NCI-H2196 (cell line): ENCODE data around the gene SREBF1.
A peak's percentile ranks its signal among the peaks of the same experiment; 100 is the strongest.

Experiments
- DNase-seq: peaks from one replicate; lab custom pipeline; 2025; ENCODE audit not compliant: unreplicated experiment; lab: John Stamatoyannopoulos, UW

The SREBF1 gene

DNA sequence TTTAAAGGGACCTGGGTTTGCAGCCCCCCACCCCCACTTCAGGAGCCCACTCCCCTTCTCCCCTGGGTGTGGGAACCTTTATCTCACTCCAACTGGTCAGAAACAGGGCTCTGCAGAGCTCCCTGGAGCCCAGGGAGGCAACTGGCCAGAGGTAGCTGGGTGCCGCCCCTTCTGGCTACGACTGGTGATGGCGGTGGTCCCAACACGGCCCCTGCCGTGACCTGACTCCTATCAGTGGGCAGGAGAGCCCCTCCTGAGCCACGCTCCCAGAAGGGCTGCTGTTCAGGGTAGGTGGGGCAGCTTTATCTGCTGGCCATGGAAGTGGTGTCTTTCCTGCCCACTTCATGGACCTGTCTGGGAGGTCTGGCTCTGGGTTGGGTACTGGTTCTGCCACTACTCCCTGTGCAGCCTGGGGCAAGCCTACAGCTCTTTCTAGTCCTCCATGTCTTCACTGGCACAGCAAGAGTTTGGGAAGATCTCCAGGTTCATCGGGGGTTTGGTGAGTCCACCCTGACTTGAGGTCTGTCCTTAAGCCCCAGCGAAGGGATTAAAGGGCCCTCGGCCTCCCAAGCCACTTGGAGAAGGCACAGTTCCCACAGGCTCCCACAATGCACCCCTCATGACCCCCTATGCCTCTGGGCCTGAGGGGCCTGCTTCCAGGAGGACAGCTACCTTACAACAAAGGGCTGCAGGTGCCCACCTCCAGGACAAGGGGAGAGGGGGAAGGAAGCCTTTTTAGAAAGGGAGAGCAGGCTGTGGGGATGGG, 5.5 kb upstream of the SREBF1 start:
- DNase-seq: no peak

DNA sequence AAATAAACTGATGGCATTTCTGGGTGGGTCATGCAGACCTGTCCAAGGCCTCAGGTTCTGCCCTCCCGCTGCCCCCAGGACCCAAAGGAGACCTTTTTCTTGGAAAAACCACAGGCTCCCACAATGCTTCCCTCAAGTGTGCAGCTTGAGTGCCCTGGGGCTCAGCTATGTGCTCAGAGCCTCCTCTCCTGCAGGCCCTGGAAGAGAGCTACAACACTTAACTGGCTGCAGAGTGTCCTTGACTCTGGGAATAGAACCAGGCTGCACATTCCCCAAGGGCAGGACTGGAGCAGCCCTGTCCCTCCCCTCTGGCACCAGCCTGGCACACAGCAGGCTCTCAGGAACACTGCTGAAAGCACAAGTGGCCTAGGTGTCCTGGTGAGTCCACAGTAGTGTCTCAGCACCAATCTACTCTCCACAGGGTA, 4.8 kb upstream of the SREBF1 start:
- DNase-seq: no peak

DNA sequence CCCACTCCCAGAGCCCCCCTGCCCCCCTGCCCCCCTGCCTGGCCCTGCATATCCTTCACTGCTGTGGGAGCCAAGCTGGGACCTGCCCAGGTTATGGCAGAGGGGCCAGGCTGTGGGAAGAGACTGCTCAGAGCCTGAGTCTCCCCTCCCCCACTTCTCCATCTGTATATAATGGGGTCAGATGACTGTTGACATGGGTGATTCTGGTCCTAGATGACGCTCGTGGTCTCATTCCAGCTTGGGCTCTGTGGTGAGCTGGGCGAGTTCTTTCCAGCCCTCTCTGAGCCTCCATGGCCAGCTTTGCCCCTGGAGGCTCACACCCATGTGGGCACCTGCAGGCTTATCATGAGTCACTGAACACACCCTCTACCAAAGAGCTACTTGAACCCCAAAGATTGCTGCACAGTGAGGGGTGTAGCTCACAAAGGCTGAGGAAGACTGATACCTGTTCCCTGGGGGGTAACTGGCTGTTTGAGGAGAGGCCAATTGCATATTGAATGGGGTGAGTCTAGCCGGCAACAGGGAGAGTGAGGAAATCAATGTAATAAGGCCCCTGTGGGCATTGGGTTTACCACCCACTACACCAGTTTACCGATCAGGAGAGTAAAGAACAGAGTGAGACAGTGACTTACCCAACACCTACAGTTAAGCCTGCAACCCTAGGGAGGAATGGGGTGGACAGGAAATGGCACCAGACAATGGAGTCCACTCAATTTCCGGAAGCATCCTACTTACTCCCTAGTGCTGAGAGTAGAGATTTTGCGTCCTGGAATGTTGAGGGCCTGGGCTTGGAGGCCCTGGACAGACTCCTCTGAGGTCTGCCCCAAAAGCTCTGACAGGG, 4.2 kb upstream of the SREBF1 start:
- peak; percentile 44 for DNase-seq

DNA sequence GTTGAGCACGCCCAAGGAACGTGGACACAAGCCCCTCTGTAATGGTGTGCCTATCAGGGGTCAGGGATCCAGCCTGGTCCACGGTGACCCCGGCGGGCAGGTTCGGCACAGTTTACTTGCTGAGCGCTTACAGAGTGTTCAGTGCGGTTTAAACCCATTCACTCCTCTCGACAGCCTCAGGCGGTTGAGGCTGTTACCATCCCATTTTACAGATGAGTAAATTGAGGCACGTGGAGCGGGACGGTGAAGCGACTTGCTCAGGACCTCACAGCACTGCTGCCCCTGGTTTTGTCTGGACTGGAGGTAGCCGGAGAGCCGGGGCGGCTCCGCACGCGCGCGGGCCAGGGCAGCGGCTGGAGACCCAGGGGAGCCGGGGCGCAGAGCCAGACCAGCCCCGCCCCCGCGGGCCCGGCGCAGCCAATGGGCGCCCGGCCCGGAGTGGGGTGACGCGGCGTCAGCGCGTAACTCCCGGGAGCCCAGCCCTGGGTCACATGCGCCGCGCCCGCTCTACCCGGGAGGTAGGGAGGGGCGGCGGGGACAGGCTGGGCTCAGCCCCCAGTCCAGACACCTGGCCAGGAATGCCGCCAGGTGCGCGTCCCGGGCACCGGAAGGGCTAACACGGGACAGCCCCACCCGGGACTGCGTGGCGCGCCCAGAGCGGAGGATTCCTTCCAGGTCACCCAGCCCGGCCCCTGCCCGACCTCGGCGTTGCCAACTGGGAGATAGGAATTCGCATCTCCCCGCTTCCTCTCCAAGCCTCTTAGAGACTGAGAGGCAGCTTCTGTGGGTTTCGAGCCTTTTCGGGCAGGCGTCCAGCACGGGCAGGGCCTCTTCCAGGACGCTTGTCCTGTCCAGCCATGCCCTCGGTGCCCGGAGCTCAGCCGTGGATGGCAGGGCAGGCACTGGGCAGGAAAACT, 3.3 kb upstream of the SREBF1 start:
- peak; percentile 86 for DNase-seq

DNA sequence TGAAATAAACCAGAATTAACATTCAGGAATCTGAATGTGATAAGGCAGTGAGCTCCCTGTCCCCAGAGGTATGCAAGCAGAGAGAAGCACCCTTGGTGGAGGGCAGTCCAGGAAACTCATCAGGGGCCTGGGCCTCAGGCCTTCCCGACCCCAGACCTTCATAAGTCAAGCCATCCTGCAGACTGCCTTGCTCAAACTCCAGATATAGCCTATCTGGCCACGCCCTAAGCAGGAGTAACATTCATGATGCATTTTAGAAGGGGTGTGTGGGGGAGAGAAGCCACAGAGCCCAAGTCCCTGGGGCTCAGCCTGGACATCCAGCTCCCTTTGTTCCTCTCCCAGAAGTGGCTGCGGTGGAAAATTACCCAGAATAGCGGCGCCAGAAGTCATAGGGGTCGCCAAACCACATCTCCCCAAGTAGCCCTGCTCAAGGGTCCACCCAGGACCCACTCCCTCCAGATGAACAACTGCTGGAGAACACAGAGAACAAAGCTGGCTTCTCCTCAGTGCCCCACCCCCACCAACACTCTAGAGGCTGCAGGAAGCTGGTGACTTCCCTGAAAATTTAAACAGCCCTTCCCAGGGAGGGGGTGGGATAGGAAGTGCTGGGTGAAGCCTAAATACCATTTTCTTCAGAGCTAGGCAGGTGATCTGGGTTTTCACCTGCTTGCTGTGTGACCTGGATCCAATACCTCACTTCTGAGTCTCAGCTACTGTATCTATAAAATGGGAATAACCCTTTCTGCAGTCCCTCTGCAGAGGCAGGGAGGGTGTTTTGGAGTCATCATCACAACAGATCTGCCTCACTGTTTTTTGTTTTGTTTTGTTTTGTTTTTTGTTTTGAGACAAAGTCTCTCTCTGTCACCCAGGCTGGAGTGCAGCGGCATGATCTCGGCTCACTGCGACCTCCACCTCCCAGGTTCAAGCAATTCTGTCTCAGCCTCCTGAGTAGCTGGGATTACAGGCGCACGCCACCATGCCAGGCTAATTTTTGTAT, 1.5 kb upstream of the SREBF1 start:
- DNase-seq: peak; percentile 38

DNA sequence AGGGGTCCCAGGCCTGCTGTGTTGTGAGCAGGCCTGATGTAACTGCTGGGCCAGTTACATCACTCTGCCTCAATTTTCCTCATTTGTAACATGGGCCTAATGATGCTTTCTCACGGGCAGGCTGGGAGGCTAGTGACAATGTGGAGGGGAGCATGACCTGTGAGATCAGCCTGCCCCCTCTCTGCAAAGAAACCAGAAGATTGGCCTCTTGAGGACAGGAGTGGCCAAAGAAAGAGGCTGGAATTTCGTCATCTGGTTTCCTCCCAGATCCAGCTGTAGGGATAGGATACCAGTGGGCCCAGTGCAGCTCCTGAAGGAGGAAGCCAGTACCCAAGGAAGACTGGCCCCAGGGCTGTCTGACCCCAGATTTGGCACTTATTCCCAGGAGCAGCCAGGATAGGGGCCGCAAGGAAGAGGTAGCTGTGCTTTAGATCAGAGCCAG, 615 bp upstream of the SREBF1 start:
- DNase-seq: no peak

DNA sequence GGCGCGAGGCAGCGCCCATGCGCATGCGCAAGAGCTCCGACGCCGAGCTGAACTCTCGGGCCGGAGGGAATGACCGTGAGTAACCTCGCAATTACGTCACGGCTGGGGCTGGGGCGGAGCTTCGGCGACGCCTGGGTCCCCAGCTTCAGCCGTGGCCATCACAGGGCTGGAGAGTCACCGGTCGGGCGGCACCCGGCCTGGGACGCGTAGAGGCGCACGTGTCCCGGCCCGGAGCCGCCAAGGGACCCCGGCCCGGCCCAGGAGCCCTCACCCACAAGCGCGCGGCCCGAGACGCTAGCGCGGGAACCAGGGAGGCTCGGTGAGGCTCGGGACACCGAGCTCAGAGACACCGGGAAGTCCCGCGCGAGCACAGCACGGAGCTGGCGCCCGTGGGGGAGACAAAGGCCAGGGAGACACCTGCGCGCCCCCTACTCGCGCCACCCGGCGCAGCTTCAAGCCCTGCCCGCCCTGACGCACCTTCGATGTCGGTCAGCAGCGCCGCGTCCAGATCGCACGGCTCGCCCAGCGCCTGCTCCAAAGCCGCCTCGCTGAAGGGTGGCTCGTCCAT, 452 bp downstream of the SREBF1 start:
- peak; percentile 92 for DNase-seq

DNA sequence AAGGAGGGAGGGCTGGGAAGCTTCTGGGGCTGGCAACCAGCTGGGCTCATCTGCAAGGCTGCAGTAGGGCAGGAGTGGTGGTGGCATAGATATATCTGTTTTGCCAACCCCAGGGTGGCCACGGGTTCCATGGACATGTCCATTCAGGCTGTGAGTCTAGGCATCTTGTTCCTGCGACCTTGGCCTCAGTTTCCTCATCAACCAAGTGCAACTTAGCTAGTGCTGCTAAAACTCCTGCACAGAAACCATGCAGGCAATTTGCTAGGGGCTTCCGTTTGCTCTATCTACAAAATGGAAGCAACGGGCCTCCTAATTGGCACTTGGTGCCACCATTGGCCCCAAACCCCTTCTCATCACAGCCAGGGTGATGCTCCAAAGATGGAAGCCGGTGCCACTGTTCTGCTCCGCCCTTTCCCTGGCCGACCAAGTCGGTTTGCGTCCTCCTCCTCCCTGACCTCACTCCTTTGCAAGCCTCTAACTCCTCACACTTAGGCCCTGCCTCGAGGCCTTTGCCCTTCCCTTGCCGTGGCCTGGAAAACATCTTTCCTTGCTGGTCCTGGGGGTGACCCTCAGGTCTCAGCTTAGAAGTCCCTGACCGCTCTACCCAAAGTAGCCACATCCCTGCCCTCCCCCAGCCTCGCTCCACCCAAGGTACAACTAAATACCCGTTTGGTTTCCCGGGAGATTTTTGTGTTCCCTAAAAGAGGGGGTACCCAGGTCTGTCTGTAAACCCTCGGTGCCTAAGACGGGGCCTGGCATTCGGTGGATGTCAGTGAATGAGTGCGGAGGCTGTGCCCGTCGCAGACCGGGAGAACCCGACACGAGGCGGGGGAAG, 1.2 kb downstream of the SREBF1 start:
- no peak for DNase-seq

DNA sequence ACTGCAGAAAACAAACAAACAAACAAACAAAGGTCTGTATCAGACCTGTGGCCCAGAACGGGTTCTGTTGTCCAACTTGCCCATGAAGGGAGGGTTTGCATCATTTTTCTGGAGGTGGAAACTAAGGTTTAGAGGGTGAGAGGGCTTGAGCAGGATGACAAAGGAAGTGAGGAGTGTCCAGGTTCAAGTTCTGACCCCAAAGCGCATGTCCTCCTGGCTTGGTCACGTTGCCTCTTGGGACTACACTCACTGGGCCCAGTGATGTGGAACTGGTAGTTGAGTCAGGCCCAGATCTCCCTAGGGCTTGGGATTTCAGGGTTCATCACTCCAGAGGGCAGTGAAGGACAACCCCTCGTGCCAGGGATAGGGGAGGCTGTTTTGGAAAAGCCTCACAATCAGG, 1.8 kb downstream of the SREBF1 start:
- DNase-seq: no peak

DNA sequence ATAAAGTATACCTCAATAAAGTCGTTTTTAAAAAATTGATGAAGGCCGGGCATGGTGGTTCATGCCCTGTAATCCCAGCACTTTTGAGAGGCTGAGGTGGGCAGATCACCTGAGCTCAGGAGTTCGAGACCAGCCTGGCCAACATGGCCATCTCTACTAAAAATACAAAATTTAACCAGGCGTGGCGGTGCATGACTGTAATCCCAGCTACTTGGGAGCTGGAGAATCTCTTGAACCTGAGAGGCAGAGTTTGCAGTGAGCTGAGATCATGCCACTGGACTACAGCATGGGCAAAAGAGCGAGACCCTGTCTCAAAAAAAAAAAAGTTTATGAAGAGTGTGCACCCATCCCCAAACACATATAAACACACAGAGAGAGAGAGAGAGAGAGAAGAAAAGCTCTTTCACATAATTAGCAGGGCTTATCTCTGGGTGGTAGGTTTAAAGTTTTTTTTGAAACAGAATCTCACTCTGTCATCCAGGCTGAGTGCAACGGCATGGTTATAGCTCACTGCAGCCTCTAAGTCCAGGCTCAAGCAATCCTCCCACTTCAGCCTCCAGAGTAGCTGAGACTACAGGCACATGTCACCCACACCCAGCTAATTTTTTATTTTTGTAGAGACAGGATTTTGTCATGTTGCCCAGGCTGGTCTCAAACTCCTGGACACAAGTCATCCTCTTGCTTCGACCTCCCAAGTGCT, 3.0 kb downstream of the SREBF1 start:
- DNase-seq: no peak

DNA sequence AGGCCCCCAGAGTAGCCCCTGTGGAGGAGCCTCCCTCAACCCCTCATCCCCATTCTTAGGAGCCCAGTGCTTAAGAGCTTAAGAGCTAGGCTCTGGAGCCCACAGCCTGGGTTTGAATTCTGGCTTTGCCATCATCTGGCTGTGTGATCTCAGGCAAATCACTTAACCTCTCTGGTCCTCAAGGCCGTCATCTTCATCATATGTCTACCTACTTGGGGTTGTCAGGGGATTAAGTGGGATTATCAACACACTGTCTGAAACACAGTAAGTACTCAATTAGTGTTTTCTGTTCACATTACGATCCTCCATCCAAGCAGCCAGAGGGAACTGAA, 4.8 kb downstream of the SREBF1 start:
- DNase-seq: no peak

DNA sequence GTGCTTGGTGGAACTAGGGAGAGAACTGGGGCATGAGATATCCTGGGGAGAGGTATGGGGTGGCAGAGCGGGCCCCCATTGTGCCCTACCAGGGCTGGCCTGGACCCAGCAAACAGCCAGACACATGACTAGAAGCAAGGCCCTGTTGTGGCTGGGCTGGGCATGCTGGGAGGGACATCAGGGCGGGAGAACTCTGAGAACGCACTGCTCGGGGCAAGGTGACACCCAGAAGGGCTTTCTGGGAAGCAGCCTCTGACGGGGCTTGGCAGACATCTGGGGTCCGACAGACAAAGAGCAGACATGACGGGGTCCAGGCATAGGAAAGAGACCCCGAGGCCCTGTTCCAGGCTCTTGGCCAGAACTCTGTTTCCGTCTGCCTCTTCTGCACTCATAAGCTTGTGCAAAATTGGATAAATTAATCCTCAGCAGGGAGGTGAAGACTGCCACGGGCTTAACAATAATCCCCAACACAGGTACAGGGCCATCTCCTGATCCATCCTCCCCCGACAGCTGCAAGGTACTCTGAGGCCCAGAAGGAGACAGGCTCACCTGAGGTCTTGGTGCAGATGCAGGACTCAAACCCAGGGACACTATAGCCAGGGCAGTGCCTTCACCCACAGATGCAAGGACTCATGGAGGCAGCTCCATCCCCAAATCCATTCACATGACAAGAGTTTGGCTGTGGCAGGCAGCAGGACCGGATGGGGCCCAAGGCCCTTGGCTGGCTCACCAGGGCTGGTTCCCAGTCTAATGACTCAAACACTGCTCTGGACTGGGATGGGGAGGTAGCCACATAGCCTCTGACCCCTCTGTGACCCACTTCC, 5.4 kb downstream of the SREBF1 start:
- DNase-seq: no peak

DNA sequence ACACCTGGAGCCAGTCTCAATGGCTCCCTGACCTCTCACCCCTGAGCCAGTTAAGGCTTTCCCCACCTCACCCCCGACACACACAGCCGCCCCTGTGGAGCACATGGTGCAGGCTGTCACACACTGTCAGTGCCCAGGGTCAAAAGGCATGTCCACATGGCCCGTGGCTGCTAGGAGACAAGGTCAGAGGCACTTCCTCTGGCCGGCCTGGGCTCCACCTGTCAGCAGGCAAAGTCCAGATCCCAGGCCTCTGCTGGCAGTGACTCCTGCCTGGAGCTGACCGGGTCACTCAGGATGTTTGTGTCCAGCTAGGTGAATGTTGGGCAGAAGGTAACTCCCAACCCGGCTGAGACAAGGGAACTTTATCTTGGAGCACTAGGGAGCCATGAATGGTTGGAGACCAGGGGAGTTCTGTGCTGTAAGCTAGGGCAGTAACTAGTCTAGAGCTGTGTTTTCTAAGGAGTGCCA, 6.0 kb downstream of the SREBF1 start:
- no peak for DNase-seq

DNA sequence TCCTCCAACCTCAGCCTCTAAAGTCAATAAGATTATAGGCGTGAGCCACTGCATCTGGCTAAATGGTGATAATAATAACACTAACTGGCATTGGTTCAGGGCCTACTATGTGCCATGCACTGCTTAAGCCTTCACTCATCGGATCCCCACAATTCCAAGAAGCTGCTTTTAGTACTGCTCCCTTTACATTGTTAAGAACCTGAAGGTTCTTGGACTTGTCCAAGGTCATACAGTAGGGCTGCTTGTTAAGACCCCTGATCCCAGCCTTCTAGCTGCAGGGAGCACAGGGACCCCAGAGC, 6.6 kb downstream of the SREBF1 start:
- DNase-seq: no peak

DNA sequence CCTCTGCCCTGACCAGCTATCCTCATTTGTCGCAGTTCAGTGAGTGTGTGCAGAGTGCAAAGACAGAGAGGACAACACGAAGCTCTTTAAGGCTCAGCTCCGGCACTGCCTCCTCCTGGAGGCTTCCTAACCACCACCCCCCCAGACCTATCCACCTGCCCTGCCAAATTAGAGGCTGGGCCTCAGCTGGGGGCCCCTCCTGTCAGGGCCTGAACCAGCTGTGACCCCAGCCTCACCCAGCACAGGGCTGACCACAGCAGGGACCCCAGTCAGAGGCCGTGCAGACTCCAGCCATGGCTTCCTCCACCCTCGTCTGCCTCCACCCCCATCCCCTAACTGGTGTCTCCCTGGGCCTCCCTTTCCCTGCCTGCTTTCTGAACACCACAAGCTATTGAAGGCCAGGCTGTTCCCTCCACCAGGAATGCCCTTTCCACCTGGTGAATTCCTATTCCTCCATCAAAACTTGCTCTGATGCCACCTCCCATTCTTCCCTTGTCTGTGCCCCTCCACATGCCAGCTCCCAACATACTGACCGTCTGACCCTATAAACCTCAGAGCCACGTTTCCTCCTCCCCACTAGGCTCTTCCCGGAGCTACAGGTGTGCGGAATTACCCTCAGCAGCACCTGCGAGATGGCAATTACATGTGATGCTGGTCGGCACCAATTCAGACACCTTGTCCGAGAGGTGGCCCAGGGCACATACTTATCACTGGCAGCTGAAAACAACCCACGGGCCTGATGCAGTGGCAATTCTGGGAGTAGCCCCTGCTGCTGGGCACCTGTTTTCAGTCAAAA, 8.8 kb downstream of the SREBF1 start:
- DNase-seq: no peak

DNA sequence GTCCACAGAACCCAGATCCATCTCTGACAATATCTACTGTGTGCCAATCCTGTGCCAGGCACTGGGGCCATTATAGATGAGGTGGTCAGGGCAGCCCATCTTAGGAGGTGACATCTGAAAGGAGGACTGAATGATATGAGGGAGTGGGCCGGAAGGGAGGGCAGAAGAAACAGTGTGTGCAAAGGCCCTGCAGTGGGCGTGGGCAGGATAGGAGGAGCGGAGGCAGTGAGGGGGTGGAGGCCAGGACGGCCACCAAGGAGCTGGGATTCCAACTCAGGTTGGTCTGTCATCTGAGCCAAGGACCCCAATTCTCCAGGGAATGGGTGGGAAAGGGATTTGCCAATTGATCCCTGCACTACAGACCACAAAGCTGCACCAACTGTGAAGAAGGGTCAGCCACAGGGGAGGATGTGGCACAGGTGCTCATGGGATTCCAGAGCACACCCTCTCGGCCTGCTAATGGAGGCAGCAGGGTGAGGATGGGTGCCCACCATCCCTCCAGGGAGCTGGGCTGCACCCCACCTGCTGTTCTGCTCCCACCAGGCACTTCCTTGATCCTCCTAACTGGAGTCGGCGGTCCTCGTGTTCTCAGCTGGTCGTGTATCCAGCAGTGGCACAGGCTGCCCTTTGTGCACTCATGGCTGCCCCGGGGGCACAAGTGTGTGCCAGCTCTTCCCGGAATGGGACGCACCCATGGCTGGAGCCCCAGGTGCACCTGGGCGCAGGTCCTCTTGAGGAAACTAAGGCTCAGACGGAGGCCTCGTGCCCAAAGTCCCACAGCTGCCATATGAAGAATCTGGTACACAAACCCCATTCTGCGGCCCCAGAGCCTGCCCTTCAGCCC, 9.6 kb downstream of the SREBF1 start:
- no peak for DNase-seq
